Activated CD4-positive, alpha-beta T cell treated with anti-CD3 and anti-CD28 coated beads, Interleukin-2, amount 50 U/mL, for 4 hours (primary cell): ENCODE measurements around the gene MRPL49.
"Not testable (repeated sequence)": the region's sequence is repeated elsewhere in the genome, so short reads cannot be mapped to it uniquely, and the experiment has no call there.

Source experiments
- DNase-seq, 2 experiments: peaks; one replicate each; pipeline ENCODE4 v3.0.0-alpha.2; 2020

MRPL49 gene

GRCh38 chr11:65172600-65172999 lies 50.5 kb downstream of the MRPL49 start:
- DNase-seq: no peak

- DNase-seq: not testable (repeated sequence)
These were observed 52.5 kb downstream of the MRPL49 start for GRCh38 chr11:65174571-65175010.
